PFSK-1 (cell line): Measurements from ENCODE around the gene FCHO1.

Experiments
- FOXP2 ChIP-seq: optimal IDR thresholded peaks from 2 replicates; pipeline ENCODE3; 2011; ENCODE audit warnings: borderline replicate concordance, control low read depth, inconsistent platforms; ENCODE audit not compliant: insufficient read depth; ENCODE audit errors: extremely low read length, extremely low read depth
- POLR2AphosphoS5 ChIP-seq: IDR thresholded peaks from 2 replicates; pipeline ENCODE4 v1.6.1; 2012; ENCODE audit warnings: low read depth, mild to moderate bottlenecking, control low read depth, low read length, moderate library complexity
- SIN3A ChIP-seq: IDR thresholded peaks from 2 replicates; pipeline ENCODE4 v1.6.1; 2012; ENCODE audit warnings: mild to moderate bottlenecking, low read length, moderate library complexity, borderline replicate concordance; ENCODE audit not compliant: insufficient read depth
- TAF1 ChIP-seq: IDR thresholded peaks from 2 replicates; pipeline ENCODE4 v1.6.1; 2012; ENCODE audit warnings: low read length, control low read depth, borderline replicate concordance; ENCODE audit not compliant: insufficient read depth
- TF ChIP-seq, protein P1 (sequence below), 2 experiments: IDR thresholded peaks; 2 replicates each; pipeline versions ENCODE4 v1.6.1 to v1.8.0; 2011 to 2012; ENCODE audit warnings: low read depth in 2 of 2, low read length in 2 of 2, control low read depth in 1 of 2, inconsistent platforms in 1 of 2, mild to moderate bottlenecking in 1 of 2, moderate library complexity in 1 of 2; ENCODE audit not compliant: insufficient read depth in 1 of 2

FCHO1 gene

DNA sequence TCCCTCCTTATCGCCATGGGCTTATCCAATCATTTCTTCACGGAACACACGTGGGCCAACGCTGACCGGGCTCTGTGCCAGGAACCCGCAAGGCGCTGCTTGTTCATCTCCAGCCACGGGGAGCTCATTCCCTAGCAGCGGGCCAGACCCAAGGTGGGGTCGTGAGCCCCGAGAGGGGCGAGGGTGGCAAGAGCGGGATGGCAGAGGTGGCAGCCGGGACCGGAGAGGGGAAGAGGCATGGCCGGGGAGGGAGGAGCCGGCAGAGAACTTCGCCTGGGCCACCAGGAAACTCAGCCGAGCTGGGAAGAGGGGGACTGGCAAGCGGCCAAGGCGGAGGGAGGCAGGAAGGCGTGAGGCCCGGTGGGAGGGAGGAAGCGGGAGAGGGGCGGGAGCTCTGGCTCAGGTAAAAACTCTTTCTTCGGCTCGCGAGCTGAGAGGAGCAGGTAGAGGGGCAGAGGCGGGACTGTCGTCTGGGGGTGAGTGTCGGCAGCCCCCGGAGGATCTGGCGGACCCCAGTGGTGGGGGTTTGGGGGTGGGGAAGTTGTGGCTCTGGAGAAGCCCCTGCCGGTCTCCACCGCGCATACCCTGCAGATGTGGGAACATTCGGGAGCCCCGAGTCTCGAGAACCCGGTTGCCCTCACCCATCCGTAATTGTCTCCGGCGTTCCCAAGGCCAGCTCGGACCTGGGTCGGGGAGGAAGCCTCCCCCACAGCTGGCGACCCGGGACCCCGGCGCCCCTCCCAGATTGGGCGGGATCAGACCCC, 43.6 kb downstream of the FCHO1 start, which contains the start of gene B3GNT3:
TSS of gene B3GNT3 (plus strand) at position 408 of the 764 bp plus-strand sequence. CDS start 12,670 bp downstream, outside the sequence.
- TF ChIP-seq TAF1, result no peak
- TF ChIP-seq POLR2AphosphoS5, result peak; percentile 39; the same call in 1 of the 2 replicates
- peak; percentile 76 for TF ChIP-seq FOXP2
- TF ChIP-seq SIN3A, result no peak
- TF ChIP-seq, protein P1, sequence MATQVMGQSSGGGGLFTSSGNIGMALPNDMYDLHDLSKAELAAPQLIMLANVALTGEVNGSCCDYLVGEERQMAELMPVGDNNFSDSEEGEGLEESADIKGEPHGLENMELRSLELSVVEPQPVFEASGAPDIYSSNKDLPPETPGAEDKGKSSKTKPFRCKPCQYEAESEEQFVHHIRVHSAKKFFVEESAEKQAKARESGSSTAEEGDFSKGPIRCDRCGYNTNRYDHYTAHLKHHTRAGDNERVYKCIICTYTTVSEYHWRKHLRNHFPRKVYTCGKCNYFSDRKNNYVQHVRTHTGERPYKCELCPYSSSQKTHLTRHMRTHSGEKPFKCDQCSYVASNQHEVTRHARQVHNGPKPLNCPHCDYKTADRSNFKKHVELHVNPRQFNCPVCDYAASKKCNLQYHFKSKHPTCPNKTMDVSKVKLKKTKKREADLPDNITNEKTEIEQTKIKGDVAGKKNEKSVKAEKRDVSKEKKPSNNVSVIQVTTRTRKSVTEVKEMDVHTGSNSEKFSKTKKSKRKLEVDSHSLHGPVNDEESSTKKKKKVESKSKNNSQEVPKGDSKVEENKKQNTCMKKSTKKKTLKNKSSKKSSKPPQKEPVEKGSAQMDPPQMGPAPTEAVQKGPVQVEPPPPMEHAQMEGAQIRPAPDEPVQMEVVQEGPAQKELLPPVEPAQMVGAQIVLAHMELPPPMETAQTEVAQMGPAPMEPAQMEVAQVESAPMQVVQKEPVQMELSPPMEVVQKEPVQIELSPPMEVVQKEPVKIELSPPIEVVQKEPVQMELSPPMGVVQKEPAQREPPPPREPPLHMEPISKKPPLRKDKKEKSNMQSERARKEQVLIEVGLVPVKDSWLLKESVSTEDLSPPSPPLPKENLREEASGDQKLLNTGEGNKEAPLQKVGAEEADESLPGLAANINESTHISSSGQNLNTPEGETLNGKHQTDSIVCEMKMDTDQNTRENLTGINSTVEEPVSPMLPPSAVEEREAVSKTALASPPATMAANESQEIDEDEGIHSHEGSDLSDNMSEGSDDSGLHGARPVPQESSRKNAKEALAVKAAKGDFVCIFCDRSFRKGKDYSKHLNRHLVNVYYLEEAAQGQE (IDR thresholded peaks at IDR 0.05; ENCODE audit: insufficient read depth in 1 of 2, low read depth in 2 of 2, low read length in 2 of 2), result no peak

DNA sequence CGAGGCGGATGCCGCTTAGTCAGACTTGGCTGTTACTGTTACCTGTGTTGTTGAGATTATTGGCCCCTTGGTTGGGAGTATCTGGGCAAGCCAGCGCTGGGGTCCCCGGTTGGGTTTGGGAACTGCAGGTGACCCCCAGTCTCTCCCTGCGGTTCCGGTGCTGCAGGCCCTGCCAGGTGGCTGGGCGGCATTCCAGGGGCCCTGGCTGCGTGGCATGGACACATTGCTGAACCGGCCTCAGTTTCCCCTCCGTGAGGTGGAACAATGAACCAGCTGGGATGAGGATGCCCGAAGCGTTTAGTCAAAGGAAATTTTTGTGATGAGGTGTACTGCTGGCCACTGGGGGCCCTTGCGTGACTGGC, 44.2 kb downstream of the FCHO1 start:
- TF ChIP-seq FOXP2 (no peak), SIN3A (no peak), TAF1 (no peak), POLR2AphosphoS5 (no peak)
- TF ChIP-seq, protein P1 (IDR thresholded peaks at IDR 0.05; ENCODE audit: insufficient read depth in 1 of 2, low read depth in 2 of 2, low read length in 2 of 2), result no peak

DNA sequence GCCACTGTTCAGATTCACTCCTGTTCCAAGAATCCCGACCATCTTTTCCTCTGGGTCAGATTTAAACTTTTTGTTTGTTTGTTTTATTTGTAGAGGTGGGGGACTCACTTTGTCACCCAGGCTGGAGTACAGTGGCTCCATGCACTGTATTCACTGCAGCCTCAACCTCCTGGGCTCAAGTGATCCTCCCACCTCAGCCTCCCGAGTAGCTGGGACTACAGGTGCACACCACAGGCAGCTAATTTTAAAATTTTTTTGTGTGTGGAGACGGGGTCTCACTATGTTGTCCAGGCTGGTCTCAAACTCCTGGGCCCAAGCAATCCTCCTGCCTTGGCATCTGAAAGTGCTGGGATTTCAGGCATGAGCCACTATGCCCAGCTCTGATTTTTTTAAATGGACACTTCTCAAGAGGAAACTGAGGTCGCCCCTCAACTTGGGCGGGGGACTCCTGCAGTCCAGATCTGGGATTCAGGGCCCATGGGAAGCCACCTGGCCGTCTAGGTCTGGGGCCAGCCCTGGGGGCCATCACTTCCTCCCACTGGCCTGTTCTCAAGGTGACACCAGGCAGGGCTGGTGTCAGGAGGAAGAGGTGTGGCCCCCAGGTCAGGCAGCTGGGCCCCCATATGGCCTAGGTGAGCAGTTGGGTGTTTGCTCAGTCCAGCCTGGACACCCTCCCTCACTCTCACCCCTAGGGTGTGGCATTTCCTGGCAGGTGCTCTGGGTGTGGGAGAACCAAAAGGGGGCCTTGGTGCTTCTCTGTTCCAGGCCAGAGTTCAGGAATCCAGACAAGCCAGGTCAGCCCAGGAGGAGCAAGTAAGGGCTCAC, 44.9 kb downstream of the FCHO1 start:
- TF ChIP-seq SIN3A (no peak), POLR2AphosphoS5 (no peak), TAF1 (no peak), FOXP2 (no peak)
- TF ChIP-seq, protein P1 (IDR thresholded peaks at IDR 0.05; ENCODE audit: insufficient read depth in 1 of 2, low read depth in 2 of 2, low read length in 2 of 2), result no peak

DNA sequence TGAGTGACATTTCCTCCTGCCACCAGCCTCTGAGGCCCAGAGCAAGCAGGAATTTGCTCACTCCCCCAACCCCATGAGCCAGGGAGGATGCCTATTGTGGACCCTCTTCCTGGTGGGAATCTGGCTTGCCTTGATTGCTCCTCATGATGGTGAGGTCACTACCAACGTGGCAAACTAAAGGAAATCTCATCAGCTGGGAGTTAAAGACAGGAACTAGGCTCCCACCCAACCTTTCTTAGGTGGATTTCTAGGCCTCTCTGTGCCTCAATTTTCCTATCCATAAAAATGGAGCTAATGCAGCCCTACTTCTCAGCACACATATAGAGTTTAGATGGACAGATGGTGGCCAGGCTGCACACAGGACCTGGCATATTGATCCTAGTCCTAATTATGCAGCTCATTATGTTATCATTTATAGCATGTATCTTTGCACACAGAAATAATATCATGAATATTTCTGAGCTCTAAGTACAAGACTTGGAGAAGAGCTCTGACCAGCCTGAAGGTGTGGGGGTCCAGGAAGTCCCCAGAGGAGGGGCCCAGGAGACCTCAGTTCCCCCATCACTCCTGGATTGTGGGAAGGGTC, 45.7 kb downstream of the FCHO1 start:
- TF ChIP-seq SIN3A (no peak), FOXP2 (no peak), TAF1 (no peak), POLR2AphosphoS5 (no peak)
- TF ChIP-seq, protein P1 (IDR thresholded peaks at IDR 0.05; ENCODE audit: insufficient read depth in 1 of 2, low read depth in 2 of 2, low read length in 2 of 2), result no peak
